ENCODE data around the gene GPHA2. TPM values are rescaled to one million over a fixed set of nuclear protein-coding genes. Genes with fewer than 3 reads are reported as not detected.

GPHA2 gene
- total and polyA plus RNA-seq, 2 of the 13 experiments (the other 11 are each of a cell fraction or from before 2014, with no cell fraction given): 13.0 to 19.1 TPM

- Histone ChIP-seq H3K27me3 (ENCODE audit: control insufficient read depth in 1 of 2, insufficient read depth in 2 of 2, low read length in 2 of 2) (no peaks in the 10 kb centered on the region), H3K4me1 (ENCODE audit: insufficient read depth, low read length) (no peaks in the 10 kb centered on the region), H3K36me3 (replicated peaks in 1 of 2; ENCODE audit: control insufficient read depth in 1 of 2, insufficient read depth in 2 of 2, low read length in 2 of 2) (peaks cover 30 to 47% of the 10 kb centered on the region in 2 experiments; a peak in 4 of 5 replicates), H3K9me3 (ENCODE audit: low read length) (no peaks in the 10 kb centered on the region), H2AFZ (ENCODE audit: low read length) (no peak overlapping the region), H3K79me2 (ENCODE audit: insufficient read depth, low read length) (no peaks in the 10 kb centered on the region), H4K20me1 (ENCODE audit: insufficient read depth, low read length) (no peaks in the 10 kb centered on the region), H3K4me2 (ENCODE audit: low read depth, low read length) (no peak overlapping the region), H3K4me3 (replicated peaks in 1 of 3; ENCODE audit: insufficient read depth in 1 of 3, low read depth in 2 of 3, low read length in 3 of 3) (no peak overlapping the region), H3K9ac (ENCODE audit: insufficient read depth, low read depth, low read length) (no peak overlapping the region), H3K27ac (ENCODE audit: extremely low read length, insufficient read depth, low read length) (no peak overlapping the region)
- ATAC-seq (no peak), DNase-seq (ENCODE audit: low spot score) (no peak), FAIRE-seq (no peak)
- POLR2A ChIA-PET: no interaction called here
- in situ Hi-C loops (cut with HindIII; ENCODE audit: extremely low pct_ligation_motif_present, low pct_unique_long_range_greater_than_20kb): no loop called here
- CTCF ChIA-PET (ENCODE audit: low intra/inter-chr PET ratio, low total read pairs): no interaction called here
- BruUV-seq (replicated peaks): no TSS peak
- 94% methylated on average over 13 of the region's 30 CpGs for WGBS (ENCODE audit: low lambda C conversion rate)
- intact Hi-C loops (cut with micrococcal nuclease; ENCODE audit: unreplicated experiment): no loop called here
- TF ChIP-seq ZNF770 (CRISPR knock-in tag; IDR thresholded peaks at IDR 0.05): no peak
- 0 out of 2 replicates have a peak, but pooled peaks have one; percentile 46 for TF ChIP-seq RBFOX2 (IDR thresholded peaks at IDR 0.05; ENCODE audit: low read depth, low read length)
These were observed 33.4 kb downstream of the GPHA2 start for GRCh38 chr11:64902102-64902900.

GRCh38 chr11:64900774-64901173 is 34.9 kb downstream of the GPHA2 start:
- 96% methylated on average over 10 of the region's 17 CpGs for WGBS (ENCODE audit: low lambda C conversion rate)
- no peak overlapping the region for H3K9ac ChIP-seq (ENCODE audit: insufficient read depth, low read depth, low read length)
- no peak overlapping the region for H3K4me2 ChIP-seq (ENCODE audit: low read depth, low read length)
- intact Hi-C loops (cut with micrococcal nuclease; ENCODE audit: unreplicated experiment): no loop called here
- no peak for DNase-seq (ENCODE audit: low spot score)
- H3K27me3 ChIP-seq (ENCODE audit: control insufficient read depth in 1 of 2, insufficient read depth in 2 of 2, low read length in 2 of 2): no peaks in the 10 kb centered on the region
- peaks cover 27 to 38% of the 10 kb centered on the region in 2 experiments; a peak in 4 of 5 replicates for H3K36me3 ChIP-seq (replicated peaks in 1 of 2; ENCODE audit: control insufficient read depth in 1 of 2, insufficient read depth in 2 of 2, low read length in 2 of 2)
- no TSS peak for BruUV-seq (replicated peaks)
- H3K4me1 ChIP-seq (ENCODE audit: insufficient read depth, low read length): no peaks in the 10 kb centered on the region
- ChIA-PET CTCF (ENCODE audit: low intra/inter-chr PET ratio, low total read pairs) (no interaction called here), POLR2A (interaction anchor here (1.3 kb wide), 1 partner anchor 16 kb away, joined by 6 read pairs; no protein-coding TSS in a partner anchor)
- H3K27ac ChIP-seq (ENCODE audit: extremely low read length, insufficient read depth, low read length): no peak overlapping the region
- no peak overlapping the region for H3K4me3 ChIP-seq (replicated peaks in 1 of 3; ENCODE audit: insufficient read depth in 1 of 3, low read depth in 2 of 3, low read length in 3 of 3)
- no peaks in the 10 kb centered on the region for H4K20me1 ChIP-seq (ENCODE audit: insufficient read depth, low read length)
- in situ Hi-C loops (cut with HindIII; ENCODE audit: extremely low pct_ligation_motif_present, low pct_unique_long_range_greater_than_20kb): no loop called here
- no peak for FAIRE-seq
- H3K79me2 ChIP-seq (ENCODE audit: insufficient read depth, low read length): no peaks in the 10 kb centered on the region
- no peak overlapping the region for H2AFZ ChIP-seq (ENCODE audit: low read length)
- no peak for TF ChIP-seq ZNF460 (CRISPR knock-in tag; IDR thresholded peaks at IDR 0.05; ENCODE audit: borderline replicate concordance)
- no peak for TF ChIP-seq ZNF7 (CRISPR knock-in tag; IDR thresholded peaks at IDR 0.05)
- H3K9me3 ChIP-seq (ENCODE audit: low read length): no peaks in the 10 kb centered on the region
- ATAC-seq: no peak

Measured in HepG2 (cell line).